ENCODE measurements around the gene RGS12. TPM values are rescaled to one million over a fixed set of nuclear protein-coding genes. Genes with fewer than 3 reads are reported as not detected.

The RGS12 gene
- total and polyA plus RNA-seq, 2 of the 13 experiments (the other 11 are each of a cell fraction or from before 2014, with no cell fraction given) = 21.0 to 27.7 TPM

DNA sequence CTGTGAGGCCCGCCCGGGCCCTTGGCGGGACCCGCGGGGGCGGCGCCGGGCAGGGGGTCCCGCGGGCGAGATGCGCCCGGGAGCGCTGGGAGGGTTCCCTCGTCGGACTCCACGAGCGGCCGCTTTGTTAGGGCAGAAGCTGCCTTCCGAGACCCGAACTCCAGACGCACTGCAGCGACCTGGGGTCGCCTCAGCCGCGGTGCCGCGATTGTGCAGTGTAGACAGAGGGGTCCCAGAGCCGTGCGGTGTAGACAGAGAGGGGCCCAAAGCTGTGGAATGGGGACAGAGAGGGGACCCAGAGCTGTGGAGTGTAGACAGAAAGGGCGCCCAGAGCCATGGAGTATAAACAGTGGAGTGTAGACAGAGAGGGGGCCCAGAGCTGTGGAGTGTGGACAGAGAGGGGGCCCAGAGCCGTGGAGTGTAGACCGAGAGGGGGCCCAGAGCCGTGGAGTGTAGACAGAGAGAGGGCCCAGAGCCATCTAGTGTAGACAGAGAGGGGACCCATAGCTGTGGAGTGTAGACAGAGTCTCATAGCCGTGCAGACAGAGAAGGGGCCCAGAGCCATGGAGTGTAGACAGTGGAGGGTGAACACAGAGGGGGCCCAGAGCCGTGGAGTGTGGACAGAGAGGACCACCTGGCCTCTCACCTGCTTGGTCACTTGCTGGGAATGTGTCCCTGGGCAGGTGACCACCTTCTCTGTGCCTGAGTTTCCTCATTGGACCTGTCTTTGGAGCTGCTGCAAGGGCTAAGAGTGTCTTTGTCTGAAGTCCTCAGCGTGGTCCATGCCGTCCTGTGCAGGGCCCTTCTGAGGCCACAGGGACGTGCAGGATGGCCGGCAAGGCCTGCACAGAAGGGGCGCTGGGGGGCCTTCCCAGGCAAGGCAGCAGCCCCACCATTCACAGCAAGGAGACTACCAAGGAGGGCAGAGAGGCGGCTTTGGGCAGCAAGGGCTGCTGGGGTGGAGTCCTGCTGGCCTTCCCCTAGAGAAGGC, 875 bp downstream of the RGS12 start (continued):
- TF ChIP-seq TSC22D2 (CRISPR knock-in tag; IDR thresholded peaks at IDR 0.05; ENCODE audit: borderline replicate concordance) = no peak
- TF ChIP-seq ZNF660 (CRISPR knock-in tag; IDR thresholded peaks at IDR 0.05; ENCODE audit: borderline replicate concordance, low read depth) = no peak
- TF ChIP-seq, protein P1, sequence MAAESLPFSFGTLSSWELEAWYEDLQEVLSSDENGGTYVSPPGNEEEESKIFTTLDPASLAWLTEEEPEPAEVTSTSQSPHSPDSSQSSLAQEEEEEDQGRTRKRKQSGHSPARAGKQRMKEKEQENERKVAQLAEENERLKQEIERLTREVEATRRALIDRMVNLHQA (CRISPR knock-in tag; IDR thresholded peaks at IDR 0.05) = no peak
- no peak for TF ChIP-seq ZNF430 (CRISPR knock-in tag; IDR thresholded peaks at IDR 0.05)
- TF ChIP-seq TCF7 (IDR thresholded peaks at IDR 0.05; ENCODE audit: low read depth) = no peak
- TF ChIP-seq HOXA7 (CRISPR knock-in tag; IDR thresholded peaks at IDR 0.05) = no peak
- no peak for TF ChIP-seq CBFB (CRISPR knock-in tag; IDR thresholded peaks at IDR 0.05)
- no peak for TF ChIP-seq CREB1 (IDR thresholded peaks at IDR 0.05)
- no peak for TF ChIP-seq CREB1 (CRISPR knock-in tag; IDR thresholded peaks at IDR 0.05)
- TF ChIP-seq ZNF788 (CRISPR knock-in tag; IDR thresholded peaks at IDR 0.05; ENCODE audit: borderline replicate concordance) = no peak
- TF ChIP-seq ZNF543 (CRISPR knock-in tag; IDR thresholded peaks at IDR 0.05) = no peak
- 0 out of 2 replicates have a peak, but pooled peaks have one; percentile 63 for TF ChIP-seq KDM5B (CRISPR knock-in tag; IDR thresholded peaks at IDR 0.05; ENCODE audit: borderline replicate concordance)
- TF ChIP-seq HIVEP1 (CRISPR knock-in tag; IDR thresholded peaks at IDR 0.05) = no peak
- no peak for TF ChIP-seq ARNT2 (CRISPR knock-in tag; IDR thresholded peaks at IDR 0.05; ENCODE audit: low read depth)
- TF ChIP-seq, protein P2, sequence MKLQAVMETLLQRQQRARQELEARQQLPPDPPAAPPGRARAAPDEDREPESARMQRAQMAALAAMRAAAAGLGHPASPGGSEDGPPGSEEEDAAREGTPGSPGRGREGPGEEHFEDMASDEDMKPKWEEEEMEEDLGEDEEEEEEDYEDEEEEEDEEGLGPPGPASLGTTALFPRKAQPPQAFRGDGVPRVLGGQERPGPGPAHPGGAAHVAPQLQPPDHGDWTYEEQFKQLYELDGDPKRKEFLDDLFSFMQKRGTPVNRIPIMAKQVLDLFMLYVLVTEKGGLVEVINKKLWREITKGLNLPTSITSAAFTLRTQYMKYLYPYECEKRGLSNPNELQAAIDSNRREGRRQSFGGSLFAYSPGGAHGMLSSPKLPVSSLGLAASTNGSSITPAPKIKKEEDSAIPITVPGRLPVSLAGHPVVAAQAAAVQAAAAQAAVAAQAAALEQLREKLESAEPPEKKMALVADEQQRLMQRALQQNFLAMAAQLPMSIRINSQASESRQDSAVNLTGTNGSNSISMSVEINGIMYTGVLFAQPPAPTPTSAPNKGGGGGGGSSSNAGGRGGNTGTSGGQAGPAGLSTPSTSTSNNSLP (IDR thresholded peaks at IDR 0.05; ENCODE audit: low read depth, low read length) = no peak
- no peak for TF ChIP-seq SMC3 (IDR thresholded peaks at IDR 0.05; ENCODE audit: low read length)
- TF ChIP-seq ZNF367 (CRISPR knock-in tag; IDR thresholded peaks at IDR 0.05; ENCODE audit: borderline replicate concordance) = no peak
- no peak for TF ChIP-seq GFI1 (CRISPR knock-in tag; IDR thresholded peaks at IDR 0.05; ENCODE audit: borderline replicate concordance)
- TF ChIP-seq E2F5 (CRISPR knock-in tag; conservative IDR thresholded peaks at IDR 0.05) = no peak
- TF ChIP-seq ZNF737 (CRISPR knock-in tag; IDR thresholded peaks at IDR 0.05; ENCODE audit: borderline replicate concordance) = 0 out of 2 replicates have a peak, but pooled peaks have one; percentile 50
- no peak for TF ChIP-seq NFE2L2 (IDR thresholded peaks at IDR 0.05; ENCODE audit: low read length)
- TF ChIP-seq JUNB (CRISPR knock-in tag; IDR thresholded peaks at IDR 0.05; ENCODE audit: borderline replicate concordance) = no peak
- no peak for TF ChIP-seq SMYD3 (CRISPR knock-in tag; IDR thresholded peaks at IDR 0.05)
- TF ChIP-seq ZBTB2 (CRISPR knock-in tag; IDR thresholded peaks at IDR 0.05; ENCODE audit: low read depth) = no peak
- TF ChIP-seq ZNF557 (CRISPR knock-in tag; IDR thresholded peaks at IDR 0.05) = no peak
- TF ChIP-seq LBX2 (CRISPR knock-in tag; IDR thresholded peaks at IDR 0.05; ENCODE audit: borderline replicate concordance) = peak; percentile 31; the same call in 1 of the 2 replicates

Data from HepG2 (cell line).